Left hindlimb (tissue), 1 donor: ENCODE measurements around the gene CCT7.

Source experiments
- DNase-seq: peaks from one replicate; pipeline ENCODE4 v3.0.0-alpha.2; 2018

The CCT7 gene

GRCh38 chr2:73297151-73297559 lies 63.0 kb downstream of the CCT7 start:
- no peak for DNase-seq

DNA sequence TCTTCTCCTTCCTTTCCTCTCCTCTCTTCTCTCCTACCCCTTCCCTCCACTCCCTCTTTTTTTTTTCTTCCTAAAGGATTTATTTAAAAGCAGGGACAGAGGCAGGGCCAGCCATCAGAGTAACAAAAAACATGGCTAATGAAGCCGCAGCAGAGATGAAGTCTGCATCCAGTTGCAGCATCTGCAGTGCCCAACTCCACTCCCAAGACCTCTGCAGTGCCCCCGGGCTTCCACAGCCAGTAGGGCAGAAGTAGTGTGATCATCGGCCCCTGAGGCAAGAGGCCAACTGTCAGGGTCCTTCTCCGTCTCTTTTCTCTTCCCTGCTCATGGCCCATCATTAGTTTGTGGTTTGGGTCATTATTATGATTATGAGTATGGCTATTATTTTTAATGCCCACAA lies 63.5 kb downstream of the CCT7 start:
- no peak for DNase-seq

GRCh38 chr2:73300926-73301325 lies 66.8 kb downstream of the CCT7 start:
- DNase-seq, result no peak

DNA sequence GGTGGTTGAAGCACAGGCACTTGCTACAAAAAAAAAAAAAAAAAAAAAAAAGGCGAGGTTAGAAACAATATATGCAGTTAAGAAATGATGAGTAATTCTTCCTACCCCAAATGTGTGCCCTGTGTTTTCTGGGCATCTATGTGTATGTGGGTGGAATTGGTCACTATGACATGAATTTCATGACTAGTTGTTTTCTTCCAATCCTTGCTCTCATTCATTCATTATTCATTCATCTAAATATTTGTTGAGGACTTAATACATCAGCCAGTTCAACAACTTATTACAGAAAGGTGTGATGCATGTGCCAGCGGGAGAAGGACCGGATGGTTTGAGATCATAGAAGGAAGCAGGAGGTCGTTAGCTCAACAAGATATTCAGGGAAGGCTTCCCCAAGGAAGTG lies 67.5 kb downstream of the CCT7 start:
- no peak for DNase-seq
